Lower leg skin (tissue), 4 donors: ENCODE data around the gene SHROOM1. TPM values are rescaled to one million over a fixed set of nuclear protein-coding genes. Genes with fewer than 3 reads are reported as not detected.

Experiments
- DNase-seq, 2 donors: peaks; one replicate each; pipeline ENCODE4 v3.0.0-alpha.2; 2019; ENCODE audit warnings: low spot score in 2 of 2
- H3K4me3 ChIP-seq: fragments of 200-600 bp; sonication (generic); 2 replicates; pipeline ENCODE4 v1.5.1; 2017; ENCODE audit warnings: mild to moderate bottlenecking, low read depth; ENCODE audit not compliant: poor library complexity, severe bottlenecking
- POLR2A ChIP-seq, 2 donors: fragments of 450-650 bp; IDR thresholded peaks; one replicate each; pipeline ENCODE4 v1.6.1; 2016 to 2017; ENCODE audit warnings: antibody characterized with exemption in 2 of 2, mild to moderate bottlenecking in 1 of 2, moderate library complexity in 1 of 2
- WGBS, 2 donors: methylation state at CpG; one replicate each; pipeline ENCODE4 v1.1.5; 2018; 5-methylcytosine and 5-hydroxymethylcytosine counted together
- intact Hi-C: fragments of 100-400 bp; cut with DNase I; formaldehyde crosslinking; loops from one replicate; pipeline ENCODE4 v1.15.0; 2023; ENCODE audit warnings: low total_unique reads
- total RNA-seq, 4 donors: library from RNA; depleted of rRNA; stranded (reverse); fragments of >200 nt; gene quantifications; one replicate each; pipeline ENCODE4 v1.1.0, GENCODE V29; 2016
- TF ChIP-seq, protein P1 (sequence below), 3 donors: fragments of 450-650 bp; IDR thresholded peaks; one replicate each; pipeline ENCODE4 v1.5.1; 2016; ENCODE audit warnings: antibody characterized with exemption in 3 of 3, mild to moderate bottlenecking in 3 of 3, moderate library complexity in 2 of 3

SHROOM1 gene
- total RNA-seq, 4 donors from 2014 or later = 1.2 to 3.8 (median 2.2) TPM

DNA sequence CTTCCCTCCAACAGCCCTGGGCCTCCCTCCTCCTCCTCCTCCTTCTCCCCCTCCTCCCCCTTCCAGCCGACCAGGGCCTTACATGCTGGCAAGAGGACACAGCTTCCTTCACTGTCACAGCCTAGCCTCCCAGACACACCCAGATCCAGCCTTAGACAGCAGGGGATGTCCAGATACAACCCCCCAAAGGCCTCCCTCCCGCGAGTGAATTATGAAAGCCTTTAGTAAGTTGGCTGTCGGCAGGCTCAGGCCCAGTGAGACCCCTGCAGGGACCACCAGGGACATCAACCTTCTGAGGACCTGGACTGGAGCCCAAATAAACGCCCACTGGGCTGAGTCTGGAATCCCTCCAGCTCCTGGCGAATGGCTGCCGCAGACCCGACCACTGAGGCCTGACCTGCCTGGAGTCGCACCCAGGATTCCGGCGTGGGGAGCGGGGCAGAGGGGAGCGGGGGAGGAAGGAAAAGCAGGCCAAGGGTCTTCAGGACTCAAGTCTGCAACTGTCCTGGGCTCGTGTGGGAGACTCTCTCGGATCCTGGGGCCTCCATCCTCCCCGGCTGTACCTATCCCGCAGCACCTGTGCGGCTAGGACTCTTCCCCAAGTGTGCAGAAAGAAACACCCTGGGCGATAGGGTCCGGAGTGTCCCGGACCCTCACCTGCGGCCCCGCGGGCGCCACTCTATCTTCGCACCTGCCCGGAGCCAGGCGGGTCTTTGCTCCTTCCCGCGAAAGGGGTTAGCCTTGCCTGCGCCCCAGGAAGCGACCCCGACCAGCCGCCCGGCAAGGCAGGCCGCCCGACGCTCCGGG is 54.1 kb downstream of the SHROOM1 start:
- DNase-seq = peak in 1 of 2 donors; percentile 88
- TF ChIP-seq, protein P1, sequence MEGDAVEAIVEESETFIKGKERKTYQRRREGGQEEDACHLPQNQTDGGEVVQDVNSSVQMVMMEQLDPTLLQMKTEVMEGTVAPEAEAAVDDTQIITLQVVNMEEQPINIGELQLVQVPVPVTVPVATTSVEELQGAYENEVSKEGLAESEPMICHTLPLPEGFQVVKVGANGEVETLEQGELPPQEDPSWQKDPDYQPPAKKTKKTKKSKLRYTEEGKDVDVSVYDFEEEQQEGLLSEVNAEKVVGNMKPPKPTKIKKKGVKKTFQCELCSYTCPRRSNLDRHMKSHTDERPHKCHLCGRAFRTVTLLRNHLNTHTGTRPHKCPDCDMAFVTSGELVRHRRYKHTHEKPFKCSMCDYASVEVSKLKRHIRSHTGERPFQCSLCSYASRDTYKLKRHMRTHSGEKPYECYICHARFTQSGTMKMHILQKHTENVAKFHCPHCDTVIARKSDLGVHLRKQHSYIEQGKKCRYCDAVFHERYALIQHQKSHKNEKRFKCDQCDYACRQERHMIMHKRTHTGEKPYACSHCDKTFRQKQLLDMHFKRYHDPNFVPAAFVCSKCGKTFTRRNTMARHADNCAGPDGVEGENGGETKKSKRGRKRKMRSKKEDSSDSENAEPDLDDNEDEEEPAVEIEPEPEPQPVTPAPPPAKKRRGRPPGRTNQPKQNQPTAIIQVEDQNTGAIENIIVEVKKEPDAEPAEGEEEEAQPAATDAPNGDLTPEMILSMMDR (IDR thresholded peaks at IDR 0.05) = no peak
- TF ChIP-seq POLR2A (IDR thresholded peaks at IDR 0.05) = no peak
- peak overlapping the region; percentile 44 for H3K4me3 ChIP-seq
- intact Hi-C loops = no loop called here
- WGBS, 2 donors = 5 to 7% methylated on average over 20 to 33 of the region's 39 CpGs

DNA sequence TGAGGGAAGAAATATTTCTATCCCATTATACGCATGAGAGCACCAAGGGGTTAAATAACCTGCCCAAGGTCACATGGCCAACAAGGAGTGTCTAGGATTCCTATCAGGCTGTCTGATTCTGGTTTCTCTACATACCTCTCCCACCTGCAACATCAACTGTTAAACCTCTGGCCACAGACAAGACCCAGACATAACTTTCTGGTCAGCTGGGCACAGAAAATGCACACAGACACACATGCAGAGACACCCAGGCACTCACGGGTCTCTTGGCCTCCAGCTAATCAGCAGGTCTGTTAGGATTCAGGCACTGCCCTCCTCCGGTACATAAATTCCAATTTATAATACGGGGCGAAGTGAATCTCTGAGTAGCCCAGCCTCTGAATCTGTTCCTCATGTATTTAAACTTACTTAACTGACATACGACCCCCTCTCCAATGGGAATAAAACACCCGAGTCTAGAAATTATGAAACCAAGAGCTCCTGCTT is 54.9 kb downstream of the SHROOM1 start:
- 19 to 20% methylated on average over 7 of the region's 7 CpGs for WGBS, 2 donors

DNA sequence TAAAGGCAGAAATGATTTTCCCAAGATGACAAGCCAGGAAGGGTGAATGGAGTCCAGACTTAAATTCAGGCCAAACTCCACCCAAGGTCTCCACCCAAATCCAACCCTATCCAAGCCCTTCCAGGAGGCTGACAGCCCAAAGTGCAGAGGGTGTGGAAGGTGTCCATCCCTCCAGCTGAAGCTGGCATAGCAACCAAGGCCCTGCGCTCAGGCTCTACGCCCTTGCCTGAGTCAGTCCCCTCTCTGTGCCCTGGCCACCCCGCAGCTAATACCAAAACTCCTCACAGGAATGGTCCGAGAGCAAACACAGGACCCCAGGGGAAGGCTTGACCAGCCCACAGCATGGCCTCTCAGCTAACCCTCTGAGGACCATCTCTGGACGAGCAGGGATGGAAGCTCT is 55.6 kb downstream of the SHROOM1 start:
- WGBS, 2 donors = 33 to 35% methylated on average over 4 to 5 of the region's 5 CpGs
- intact Hi-C loops = no loop called here

More for the DNA sequence above, 54.9 kb downstream of the SHROOM1 start:
- no peak for TF ChIP-seq POLR2A (IDR thresholded peaks at IDR 0.05)
- TF ChIP-seq, protein P1 (IDR thresholded peaks at IDR 0.05) = no peak
- no peak overlapping the region for H3K4me3 ChIP-seq
- intact Hi-C loops = no loop called here
- peak in 1 of 2 donors; percentile 77 for DNase-seq

DNA sequence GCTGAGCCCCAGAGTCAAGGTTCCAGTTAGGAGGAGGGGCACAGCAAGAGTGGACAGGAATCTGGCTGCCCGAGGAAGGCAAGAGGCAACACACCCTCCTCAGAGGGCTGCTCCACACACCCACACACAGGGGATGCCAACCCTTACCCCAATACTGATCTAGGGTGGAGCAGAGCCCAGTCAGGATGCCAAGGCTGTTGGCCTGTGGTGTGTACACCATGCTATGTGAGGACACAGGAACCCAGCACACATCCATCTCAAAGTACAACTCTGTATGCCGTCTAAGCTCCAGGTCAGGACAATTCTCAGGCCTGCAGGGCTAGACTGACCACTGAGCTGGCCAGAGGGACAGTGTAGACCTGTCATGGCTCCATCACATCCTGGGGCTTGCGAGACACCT is 56.0 kb downstream of the SHROOM1 start:
- 13 to 18% methylated on average over 3 of the region's 3 CpGs for WGBS, 2 donors
- TF ChIP-seq, protein P1 (IDR thresholded peaks at IDR 0.05) = no peak
- TF ChIP-seq POLR2A (IDR thresholded peaks at IDR 0.05) = no peak
- intact Hi-C loops = no loop called here
- no peak overlapping the region for H3K4me3 ChIP-seq
- DNase-seq = peak in 1 of 2 donors; percentile 81

More for the DNA sequence above, 55.6 kb downstream of the SHROOM1 start:
- TF ChIP-seq POLR2A (IDR thresholded peaks at IDR 0.05) = no peak
- TF ChIP-seq, protein P1 (IDR thresholded peaks at IDR 0.05) = no peak
- peak in 1 of 2 donors; percentile 85 for DNase-seq
- H3K4me3 ChIP-seq = no peak overlapping the region

DNA sequence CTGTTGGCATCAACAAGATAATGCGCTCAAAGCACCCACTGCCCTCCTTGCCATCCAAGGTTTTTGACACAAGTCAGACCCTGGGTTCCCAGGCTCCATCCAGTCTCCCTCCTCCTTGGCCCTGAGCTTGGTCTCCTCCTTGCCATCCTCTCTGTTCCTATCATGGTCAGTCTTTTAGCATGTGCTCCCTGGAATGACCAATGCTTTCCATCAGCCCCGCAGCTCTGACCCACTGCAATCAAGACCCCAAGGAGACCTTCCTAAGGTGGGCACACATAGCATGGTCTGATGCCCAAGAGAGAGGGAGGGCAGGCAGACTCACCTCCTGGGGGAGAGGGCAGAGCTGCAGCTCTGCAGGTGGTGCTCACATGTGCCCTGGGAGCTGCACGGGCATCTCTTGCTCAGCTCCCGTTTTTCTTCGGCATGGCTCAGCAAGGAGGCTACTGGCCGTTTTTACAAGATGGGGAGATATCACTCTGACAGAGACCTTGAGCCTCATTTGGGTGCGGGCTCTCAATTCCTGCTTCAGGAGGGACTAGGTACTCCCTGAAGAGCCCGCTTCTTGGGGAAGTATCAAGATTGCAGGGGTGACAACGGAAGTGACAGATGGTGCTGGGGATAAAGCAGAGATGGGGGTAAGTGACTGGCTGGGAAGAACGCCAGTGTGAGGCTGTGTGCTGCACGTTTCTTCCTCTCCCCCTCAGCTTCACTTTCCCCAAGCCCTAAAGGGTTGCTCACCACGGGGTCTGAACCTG is 56.7 kb downstream of the SHROOM1 start:
- intact Hi-C loops = no loop called here
- H3K4me3 ChIP-seq = no peak overlapping the region
- WGBS, 2 donors = 49 to 58% methylated on average over 11 to 12 of the region's 12 CpGs
- TF ChIP-seq, protein P1 (IDR thresholded peaks at IDR 0.05) = no peak
- TF ChIP-seq POLR2A (IDR thresholded peaks at IDR 0.05) = no peak
- peak in 1 of 2 donors; percentile 52 for DNase-seq
